ENCODE data around the gene DSG3. TPM values are rescaled to one million over a fixed set of nuclear protein-coding genes. Genes with fewer than 3 reads are reported as not detected.
A peak's percentile ranks its signal among the peaks of the same experiment; 100 is the strongest.

The DSG3 gene
- total RNA-seq, 6 donors from 2014 or later: not detected

DNA sequence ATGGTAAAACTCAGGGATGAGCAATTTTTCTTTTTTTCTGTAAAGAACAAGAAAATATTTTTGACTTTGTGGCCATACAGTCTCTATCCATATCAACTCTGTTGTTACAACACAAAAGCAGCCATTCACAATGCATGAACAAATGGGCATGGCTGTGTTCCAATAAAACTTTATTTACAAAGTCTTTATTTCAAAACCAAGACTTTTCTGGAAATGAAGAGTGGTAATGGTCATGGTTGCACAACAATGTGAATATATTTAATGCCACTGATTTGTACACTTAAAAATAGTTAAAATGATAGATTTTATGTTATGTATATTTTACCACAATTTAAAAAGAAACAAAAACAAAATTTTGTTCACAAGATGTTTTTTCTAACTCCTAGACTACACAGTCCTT lies 1.6 kb upstream of the DSG3 start:
- no peak overlapping the region for H3K27ac ChIP-seq
- H3K9me3 ChIP-seq: no peaks in the 10 kb centered on the region
- H3K4me1 ChIP-seq: no peaks in the 10 kb centered on the region
- ATAC-seq (ENCODE audit: low FRiP score in 2 of 2) (no peak), DNase-seq (no peak)
- TF ChIP-seq EP300 (IDR thresholded peaks at IDR 0.05): no peak
- no peak for TF ChIP-seq POLR2A (IDR thresholded peaks at IDR 0.05)
- TF ChIP-seq, protein P1, sequence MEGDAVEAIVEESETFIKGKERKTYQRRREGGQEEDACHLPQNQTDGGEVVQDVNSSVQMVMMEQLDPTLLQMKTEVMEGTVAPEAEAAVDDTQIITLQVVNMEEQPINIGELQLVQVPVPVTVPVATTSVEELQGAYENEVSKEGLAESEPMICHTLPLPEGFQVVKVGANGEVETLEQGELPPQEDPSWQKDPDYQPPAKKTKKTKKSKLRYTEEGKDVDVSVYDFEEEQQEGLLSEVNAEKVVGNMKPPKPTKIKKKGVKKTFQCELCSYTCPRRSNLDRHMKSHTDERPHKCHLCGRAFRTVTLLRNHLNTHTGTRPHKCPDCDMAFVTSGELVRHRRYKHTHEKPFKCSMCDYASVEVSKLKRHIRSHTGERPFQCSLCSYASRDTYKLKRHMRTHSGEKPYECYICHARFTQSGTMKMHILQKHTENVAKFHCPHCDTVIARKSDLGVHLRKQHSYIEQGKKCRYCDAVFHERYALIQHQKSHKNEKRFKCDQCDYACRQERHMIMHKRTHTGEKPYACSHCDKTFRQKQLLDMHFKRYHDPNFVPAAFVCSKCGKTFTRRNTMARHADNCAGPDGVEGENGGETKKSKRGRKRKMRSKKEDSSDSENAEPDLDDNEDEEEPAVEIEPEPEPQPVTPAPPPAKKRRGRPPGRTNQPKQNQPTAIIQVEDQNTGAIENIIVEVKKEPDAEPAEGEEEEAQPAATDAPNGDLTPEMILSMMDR (IDR thresholded peaks at IDR 0.05): no peak
- no peak for TF ChIP-seq POLR2AphosphoS5 (IDR thresholded peaks at IDR 0.05)
- H3K4me3 ChIP-seq: no peak overlapping the region
- no peaks in the 10 kb centered on the region for H3K36me3 ChIP-seq
- no peaks in the 10 kb centered on the region for H3K27me3 ChIP-seq

DNA sequence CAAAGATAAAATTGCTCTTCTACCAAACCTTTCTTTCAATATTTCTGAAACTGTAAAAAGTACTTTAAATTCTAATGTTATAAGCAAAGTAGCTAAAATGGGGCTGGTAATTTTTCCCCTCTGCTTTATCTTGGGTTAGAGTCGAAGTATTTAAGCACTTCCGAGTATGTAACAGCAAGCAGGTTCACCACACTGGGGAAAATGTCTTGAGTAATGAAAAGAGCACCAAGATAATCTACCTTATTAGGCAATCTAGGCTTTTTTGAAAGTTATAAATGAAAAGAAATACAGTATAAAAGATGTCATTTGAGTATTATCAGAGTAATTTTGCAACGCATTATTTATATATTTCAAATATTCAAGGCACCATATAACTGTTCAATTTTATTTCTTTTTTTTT lies 687 bp upstream of the DSG3 start:
- ATAC-seq (ENCODE audit: low FRiP score in 2 of 2): no peak

DNA sequence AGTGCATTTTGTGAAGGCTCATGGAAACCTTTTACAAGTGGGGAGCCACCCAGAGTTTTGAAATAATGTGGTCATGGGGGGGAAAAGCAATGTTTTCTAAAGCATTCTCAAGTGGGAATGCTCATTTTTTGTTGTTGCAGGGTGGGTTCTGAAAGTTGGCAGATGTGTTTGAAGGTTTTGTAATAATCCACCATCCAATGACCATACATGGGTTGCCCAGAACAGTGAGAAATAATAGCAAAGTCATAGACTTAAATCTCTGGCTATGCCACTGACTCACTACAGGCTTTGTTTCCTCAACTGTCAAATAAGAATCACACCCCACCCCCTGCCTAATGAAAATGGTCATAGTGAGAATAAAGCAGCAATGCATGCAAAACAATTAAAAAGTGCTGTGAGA lies 2.9 kb downstream of the DSG3 start:
- H3K4me1 ChIP-seq: no peaks in the 10 kb centered on the region
- DNase-seq: no peak
- H3K4me3 ChIP-seq: no peak overlapping the region
- no peak for TF ChIP-seq POLR2A (IDR thresholded peaks at IDR 0.05)
- TF ChIP-seq, protein P1 (IDR thresholded peaks at IDR 0.05): no peak
- no peak for TF ChIP-seq EP300 (IDR thresholded peaks at IDR 0.05)
- TF ChIP-seq POLR2AphosphoS5 (IDR thresholded peaks at IDR 0.05): no peak
- no peak overlapping the region for H3K27ac ChIP-seq
- ATAC-seq (ENCODE audit: low FRiP score in 2 of 2): no peak
- no peaks in the 10 kb centered on the region for H3K9me3 ChIP-seq
- H3K27me3 ChIP-seq: no peaks in the 10 kb centered on the region
- no peaks in the 10 kb centered on the region for H3K36me3 ChIP-seq

More for the DNA sequence above, 687 bp upstream of the DSG3 start:
- Histone ChIP-seq H3K9me3 (no peaks in the 10 kb centered on the region), H3K4me3 (no peak overlapping the region), H3K36me3 (no peaks in the 10 kb centered on the region), H3K27ac (no peak overlapping the region), H3K27me3 (no peaks in the 10 kb centered on the region), H3K4me1 (no peaks in the 10 kb centered on the region)
- DNase-seq: no peak
- WGBS, 2 donors: 83 to 84% methylated on average over 3 of the region's 3 CpGs
- TF ChIP-seq POLR2AphosphoS5 (IDR thresholded peaks at IDR 0.05) (no peak), POLR2A (IDR thresholded peaks at IDR 0.05) (no peak), EP300 (IDR thresholded peaks at IDR 0.05) (no peak)
- TF ChIP-seq, protein P1 (IDR thresholded peaks at IDR 0.05): no peak

DNA sequence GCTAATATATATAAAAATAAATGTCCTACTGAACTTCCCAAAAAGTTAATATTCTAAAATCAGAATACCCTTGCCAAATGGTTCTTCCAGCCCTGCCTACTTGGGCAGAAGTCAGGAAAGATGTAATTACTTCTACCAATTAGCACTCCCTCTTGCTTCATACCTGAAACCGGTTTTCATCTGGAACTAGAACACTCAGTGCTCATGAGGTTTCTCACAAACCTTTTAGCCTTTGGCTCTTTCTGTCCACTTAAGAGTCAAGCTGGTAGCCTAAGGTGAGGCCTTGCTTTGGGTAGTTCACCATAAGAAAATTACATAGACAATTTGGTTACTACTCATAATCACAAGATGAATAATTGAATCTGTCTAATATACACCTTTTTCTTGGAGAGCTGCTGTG lies 4.1 kb downstream of the DSG3 start:
- Histone ChIP-seq H3K4me1 (no peaks in the 10 kb centered on the region), H3K27me3 (no peaks in the 10 kb centered on the region), H3K36me3 (no peaks in the 10 kb centered on the region), H3K9me3 (no peaks in the 10 kb centered on the region), H3K27ac (no peak overlapping the region), H3K4me3 (no peak overlapping the region)
- ATAC-seq (ENCODE audit: low FRiP score in 2 of 2): no peak
- DNase-seq: no peak
- TF ChIP-seq POLR2AphosphoS5 (IDR thresholded peaks at IDR 0.05) (no peak), POLR2A (IDR thresholded peaks at IDR 0.05) (no peak), EP300 (IDR thresholded peaks at IDR 0.05) (no peak)
- TF ChIP-seq, protein P1 (IDR thresholded peaks at IDR 0.05): no peak
- 89 to 96% methylated on average over 1 of the region's 1 CpG for WGBS, 2 donors

DNA sequence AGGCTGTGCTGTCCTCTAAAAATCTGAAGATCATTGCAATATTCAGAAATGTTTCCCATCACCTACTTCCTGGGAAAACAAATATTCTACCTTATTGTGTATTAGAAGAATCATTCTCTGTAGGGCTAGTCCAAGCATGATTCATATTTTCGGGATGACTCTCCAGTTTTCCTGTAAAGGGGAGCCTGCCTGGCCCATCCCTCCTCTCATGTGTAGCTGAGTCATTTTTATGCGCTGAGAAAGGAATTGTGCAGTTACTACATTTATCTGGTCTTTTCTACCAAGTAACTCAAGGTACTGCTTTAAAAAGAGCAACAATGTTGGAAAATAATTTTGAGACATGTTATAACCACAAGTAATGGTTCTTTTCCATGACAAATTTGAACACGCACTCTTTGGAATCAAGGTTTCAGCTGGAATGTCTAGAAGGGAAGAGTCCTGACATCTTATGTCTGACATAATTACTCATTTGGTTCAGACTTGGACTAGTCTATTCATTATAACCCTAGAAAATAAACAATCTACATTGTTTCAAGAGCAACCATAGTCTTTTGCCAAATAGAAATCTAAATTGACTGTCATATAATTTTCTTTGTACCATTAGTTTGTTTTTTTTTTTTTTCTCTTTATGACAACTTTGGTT lies 6.6 kb downstream of the DSG3 start:
- H3K27ac ChIP-seq: no peak overlapping the region
- no peaks in the 10 kb centered on the region for H3K36me3 ChIP-seq
- no peaks in the 10 kb centered on the region for H3K9me3 ChIP-seq
- WGBS, 2 donors: 72 to 89% methylated on average over 3 of the region's 3 CpGs
- H3K27me3 ChIP-seq: no peaks in the 10 kb centered on the region
- ATAC-seq (ENCODE audit: low FRiP score in 2 of 2): peak in 1 of 2 donors; percentile 81
- TF ChIP-seq, protein P1 (IDR thresholded peaks at IDR 0.05): no peak
- TF ChIP-seq POLR2AphosphoS5 (IDR thresholded peaks at IDR 0.05) (no peak), EP300 (IDR thresholded peaks at IDR 0.05) (no peak), POLR2A (IDR thresholded peaks at IDR 0.05) (no peak)
- no peaks in the 10 kb centered on the region for H3K4me1 ChIP-seq
- no peak overlapping the region for H3K4me3 ChIP-seq
- DNase-seq: no peak

All from upper lobe of left lung (tissue), 6 donors.